Measurements from ENCODE around the gene MYO1D.

- TF ChIP-seq CTCF (IDR thresholded peaks at IDR 0.05) (no peak), POLR2A (IDR thresholded peaks at IDR 0.05) (no peak), EP300 (IDR thresholded peaks at IDR 0.05) (no peak), POLR2AphosphoS5 (IDR thresholded peaks at IDR 0.05) (no peak)
These were observed 359.8 kb downstream of the MYO1D start for GRCh38 chr17:32516940-32517701.
